GM19239 (cell line): ENCODE measurements around the gene ITPKB.
"Not testable (repeated sequence)": the region's sequence is repeated elsewhere in the genome, so short reads cannot be mapped to it uniquely, and the experiment has no call there.

Experiments
- DNase-seq: peaks from one replicate; pipeline ENCODE4 v3.0.0; 2011; ENCODE audit warnings: low spot score; ENCODE audit not compliant: insufficient read length
- FAIRE-seq: peaks from 2 replicates; lab custom pipeline; 2011; peaks lifted over from hg19 to GRCh38; lab: Jason Lieb, UNC

The ITPKB gene

DNA sequence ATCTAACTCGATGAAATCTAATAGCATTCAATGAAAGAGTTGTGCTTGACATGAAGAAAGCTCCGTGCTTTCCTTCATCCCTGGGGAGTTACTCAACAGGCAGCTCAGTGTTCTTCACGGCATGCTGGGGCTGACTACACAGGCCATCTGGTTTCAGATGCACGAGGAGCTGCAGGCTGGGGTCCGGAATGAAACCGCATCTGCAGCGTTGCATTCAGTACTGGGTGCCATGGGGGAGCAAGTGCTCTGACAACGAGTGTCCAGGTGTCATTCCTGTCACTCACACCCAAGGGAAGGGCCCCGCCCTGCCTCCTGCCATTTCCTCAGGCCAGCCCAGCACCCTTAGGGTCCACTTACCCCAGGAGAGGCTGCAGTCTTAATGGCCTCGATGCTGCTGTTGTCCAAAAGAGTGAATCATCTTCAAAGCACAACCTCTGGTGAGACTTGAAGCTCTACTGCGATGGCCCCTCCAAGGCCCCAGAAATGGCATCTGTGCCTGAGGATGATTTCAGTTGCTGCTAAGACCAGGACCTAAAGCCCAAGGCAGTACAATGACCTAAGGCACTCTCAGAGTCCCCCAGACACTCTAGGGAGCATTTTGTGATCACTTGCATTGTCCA lies 129.1 kb downstream of the ITPKB start:
- no peak for FAIRE-seq

DNA sequence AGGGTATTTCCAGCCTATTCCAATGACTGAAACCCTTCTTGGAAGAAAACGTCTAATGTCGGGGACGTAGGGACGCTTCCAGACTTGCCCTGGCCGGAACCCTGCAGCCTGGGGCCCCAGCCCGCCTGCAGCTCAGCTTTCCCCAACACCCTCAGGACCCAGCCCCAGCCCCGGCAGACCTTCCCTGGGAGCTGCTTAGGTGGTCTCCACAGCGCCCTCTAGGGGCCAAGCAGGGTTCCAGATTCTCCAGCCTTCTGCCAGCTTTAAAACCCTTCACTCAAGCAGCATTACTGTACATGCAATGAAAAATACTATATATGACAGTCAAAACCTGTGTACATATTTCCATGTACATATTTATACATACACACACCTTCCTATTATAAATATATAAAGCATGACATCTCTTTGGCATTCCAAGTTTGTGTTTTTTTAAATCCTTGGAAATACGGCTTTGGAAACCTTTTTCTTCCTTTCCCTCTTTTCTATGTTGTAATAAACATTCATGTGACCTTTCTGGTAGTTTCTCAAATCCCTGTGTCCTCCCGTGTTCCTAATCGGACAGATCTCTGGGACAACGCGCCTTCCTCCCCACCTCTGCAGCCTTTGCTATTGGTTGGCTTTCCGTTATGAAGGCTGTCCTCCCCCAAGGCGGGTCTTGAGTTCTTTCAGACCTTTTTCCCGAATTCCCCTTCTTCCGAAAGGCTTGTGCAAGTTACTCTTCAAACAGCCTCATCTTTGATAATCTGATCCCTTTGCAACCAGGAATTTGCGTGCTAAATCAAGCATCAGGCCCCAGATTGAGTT lies 130.2 kb downstream of the ITPKB start:
- FAIRE-seq (peak; percentile 33), DNase-seq (peak; percentile 84)

More for the DNA sequence above, 129.1 kb downstream of the ITPKB start:
- DNase-seq = no peak

DNA sequence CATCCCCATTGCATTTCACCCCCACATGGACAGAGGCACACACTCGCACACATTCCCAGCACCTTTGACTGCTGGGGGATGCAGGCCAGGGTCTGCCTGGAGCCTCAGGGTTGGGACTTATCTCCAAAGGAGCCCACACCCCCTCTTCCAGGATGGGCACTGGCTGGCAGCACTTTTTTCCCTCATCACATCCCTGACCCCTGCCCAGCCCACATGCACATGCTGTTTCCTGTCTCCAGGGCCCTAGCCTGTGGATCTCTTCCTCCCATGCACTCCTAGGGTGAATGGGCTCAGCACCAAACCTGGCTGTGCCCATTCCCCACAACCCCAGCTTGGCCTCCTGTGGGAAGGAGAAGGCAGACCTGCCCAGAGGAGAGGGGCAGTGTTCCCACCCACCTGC lies 131.3 kb downstream of the ITPKB start:
- FAIRE-seq (no peak), DNase-seq (no peak)

DNA sequence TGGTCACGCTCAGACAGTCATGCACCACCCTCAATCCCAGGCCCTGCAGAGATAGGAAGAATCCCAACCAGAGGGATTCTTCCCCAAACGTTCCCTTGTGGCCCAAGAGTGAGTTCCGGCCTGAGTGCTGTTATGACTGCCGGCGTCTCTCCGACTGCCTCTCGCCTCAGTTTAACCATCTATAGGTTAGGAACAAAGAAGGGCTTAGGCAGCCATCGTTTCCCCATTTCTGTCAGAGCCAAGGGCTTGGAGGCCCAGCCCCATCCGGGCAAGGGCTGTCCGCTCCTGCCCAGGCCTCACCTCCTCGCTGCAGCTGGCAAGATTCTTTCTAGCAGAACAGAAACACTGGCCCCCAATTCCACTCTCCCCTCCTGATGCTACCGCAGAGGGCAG lies 131.8 kb downstream of the ITPKB start:
- FAIRE-seq = no peak
- DNase-seq = no peak

DNA sequence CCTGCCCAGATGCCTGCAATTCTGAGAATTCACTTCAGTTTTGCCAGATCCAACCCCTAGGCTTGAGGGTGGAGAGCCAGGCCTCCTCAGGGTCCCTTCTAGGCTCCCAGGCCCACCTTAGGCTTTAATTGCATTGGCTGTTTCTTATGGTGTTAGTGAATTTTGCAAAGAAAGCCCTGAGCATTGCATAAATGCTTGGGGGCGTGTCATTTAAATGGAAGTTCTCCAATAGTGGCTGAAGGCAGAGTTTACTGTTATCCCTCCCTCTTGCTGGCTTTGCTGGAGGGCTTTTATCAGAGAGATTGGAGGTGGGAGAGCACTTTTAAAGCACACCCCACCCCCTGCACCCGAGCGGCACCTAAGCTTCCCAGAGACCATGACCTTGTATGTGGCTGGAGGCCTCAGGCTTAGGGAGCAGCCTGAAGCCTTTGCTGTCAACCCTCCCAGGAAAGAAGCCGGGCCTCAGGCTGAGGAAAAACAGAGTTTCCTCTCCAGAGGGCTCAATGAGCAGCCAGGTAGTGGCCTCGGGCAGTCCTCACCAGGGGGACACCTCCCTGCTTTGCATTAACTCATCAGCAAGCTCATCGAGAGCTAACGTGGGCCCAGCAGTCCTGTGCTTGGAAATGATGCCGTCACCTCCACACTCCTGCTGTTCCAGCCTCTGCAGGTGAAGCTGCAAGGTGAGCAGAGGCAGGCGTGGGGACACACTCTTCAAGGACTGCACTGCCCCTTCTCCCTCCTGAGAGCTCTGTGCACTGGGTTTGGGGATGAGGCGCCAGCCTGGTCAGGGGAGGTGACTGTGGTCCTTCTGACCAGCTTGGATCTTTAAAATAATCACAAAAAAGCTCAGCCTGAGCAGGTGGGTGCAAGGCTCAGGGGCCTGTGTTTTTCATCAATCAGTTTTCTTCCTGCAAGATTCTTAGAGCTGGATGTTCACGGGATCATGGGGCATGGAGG lies 132.5 kb downstream of the ITPKB start:
- FAIRE-seq (no peak), DNase-seq (no peak)

DNA sequence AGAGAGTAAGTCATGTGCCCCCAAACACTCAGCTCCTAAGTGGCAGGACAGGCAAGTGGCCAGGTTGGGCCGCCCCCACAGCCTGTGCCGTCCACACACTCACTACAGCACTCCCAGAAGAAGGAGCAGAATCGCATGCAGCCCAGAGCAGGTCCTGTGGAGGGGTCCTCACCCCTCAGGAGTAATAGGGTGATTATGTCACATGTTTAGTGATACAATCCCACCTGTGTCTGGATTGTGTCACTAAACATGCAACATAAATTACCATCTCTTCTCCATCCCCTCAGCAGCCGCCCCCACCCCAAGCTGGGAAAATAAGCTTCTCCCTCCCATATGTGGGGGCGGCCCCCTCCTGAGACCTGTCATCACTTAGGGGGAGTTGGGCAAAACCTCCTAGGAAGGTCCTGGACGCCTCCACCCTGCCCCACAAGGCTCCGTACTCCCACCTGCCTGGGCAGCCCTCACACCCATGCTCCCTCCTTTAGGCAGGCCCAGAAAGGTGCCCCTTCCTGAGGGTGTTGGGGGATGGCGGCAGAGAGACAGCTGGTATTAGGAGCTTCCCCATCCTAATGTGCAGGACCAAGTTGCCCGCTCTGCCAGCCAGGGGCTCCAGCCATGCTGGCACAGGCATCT lies 133.6 kb downstream of the ITPKB start:
- FAIRE-seq = no peak

GRCh38 chr1:226604560-226605317 lies 134.3 kb downstream of the ITPKB start:
- DNase-seq (no peak), FAIRE-seq (no peak)

More for the DNA sequence above, 133.6 kb downstream of the ITPKB start:
- DNase-seq = no peak

- DNase-seq (no peak), FAIRE-seq (no peak)
Observed at GRCh38 chr1:226603858-226604559, 135.1 kb downstream of the ITPKB start.

DNA sequence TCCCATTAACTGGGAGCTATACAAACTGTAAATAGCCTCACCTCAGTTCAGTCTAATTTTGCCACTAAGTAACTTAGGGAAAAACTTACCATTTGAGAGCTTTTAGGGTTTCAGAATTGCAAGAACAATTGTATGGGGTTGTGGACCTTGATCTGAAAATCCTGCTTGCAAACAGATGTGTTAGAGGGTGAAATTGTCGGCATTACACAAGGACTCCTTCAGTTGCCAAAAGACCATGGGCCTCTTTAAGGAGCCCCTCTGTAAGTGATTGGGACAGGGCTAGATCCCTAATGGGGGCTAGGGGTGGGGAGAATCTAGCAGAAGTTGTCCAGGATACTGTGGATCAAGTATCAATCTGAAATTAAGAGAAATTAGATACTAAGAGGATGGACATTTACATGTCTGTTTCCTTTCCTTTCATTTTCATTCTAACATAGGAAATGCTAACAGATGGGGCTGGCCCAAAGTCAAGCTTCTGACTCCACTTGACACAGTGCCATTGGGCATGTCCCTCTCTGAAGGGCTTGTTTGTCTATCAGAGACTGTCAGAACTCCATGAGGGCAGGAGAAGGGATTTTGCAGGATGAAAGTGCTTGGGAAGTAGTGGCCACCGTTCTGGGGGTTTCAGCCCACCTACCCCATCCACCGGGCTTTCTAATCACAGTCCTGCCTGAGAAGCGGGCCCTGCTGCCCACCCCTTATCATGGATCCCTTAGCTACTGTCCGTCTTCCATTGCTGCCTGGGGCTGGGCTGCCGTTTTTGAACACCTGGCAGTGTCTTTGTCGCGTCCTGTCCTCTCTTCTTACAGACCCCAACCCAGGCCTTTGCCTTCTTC lies 135.8 kb downstream of the ITPKB start:
- FAIRE-seq = no peak
- DNase-seq = no peak

GRCh38 chr1:226602186-226603021 lies 136.7 kb downstream of the ITPKB start:
- FAIRE-seq = no peak
- no peak for DNase-seq

GRCh38 chr1:226601456-226601855 lies 137.6 kb downstream of the ITPKB start:
- FAIRE-seq (no peak), DNase-seq (no peak)

DNA sequence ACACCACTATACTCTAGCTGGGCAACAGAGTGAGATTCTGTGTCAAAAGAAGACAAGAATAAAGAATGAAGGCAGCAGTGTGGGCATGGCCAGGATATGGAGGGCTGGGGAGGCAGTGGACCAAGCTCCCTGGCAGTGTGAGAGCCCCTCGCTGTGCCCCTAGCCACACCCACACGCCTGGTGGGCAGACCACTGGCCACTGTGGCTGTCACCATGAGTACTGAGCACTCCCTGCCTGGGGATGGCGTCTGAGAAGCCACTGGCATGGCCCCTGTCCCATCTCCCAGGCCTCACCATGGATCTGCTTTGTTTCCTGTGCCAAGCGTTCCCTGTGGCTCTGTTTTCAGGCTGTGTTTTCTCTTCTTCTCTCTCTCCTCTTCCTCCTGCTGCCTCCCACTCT lies 138.8 kb downstream of the ITPKB start:
- no peak for DNase-seq
- no peak for FAIRE-seq

DNA sequence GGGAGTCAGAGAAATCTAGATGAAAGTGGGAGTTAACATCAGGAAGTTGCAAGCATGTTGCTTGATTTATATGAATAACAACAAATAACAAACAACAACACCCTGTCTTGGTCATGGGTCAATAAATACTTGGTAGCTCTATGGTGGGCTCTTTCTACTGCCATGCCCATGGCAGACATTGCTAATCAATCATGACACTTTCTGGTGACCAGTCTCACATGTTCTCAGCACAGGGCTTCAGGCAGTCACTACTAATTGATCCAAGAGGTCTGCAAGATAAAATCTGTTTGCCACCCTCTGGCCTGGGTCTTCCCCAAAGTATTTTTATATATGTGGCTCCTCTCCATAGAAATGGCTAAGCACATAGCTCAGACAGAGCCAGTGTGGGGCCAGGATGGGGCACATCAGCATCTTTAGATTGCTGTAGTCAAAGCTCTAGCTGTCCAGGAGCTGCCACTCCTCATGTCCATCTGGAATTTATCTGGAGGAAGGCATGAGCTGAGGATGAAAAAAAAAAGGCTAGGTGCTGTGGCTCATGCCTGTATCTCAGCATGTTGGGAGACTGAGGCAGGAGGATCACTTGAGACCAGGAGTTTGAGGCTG lies 139.3 kb downstream of the ITPKB start:
- no peak for FAIRE-seq
- no peak for DNase-seq

- not testable (repeated sequence) for FAIRE-seq, DNase-seq
Observed at GRCh38 chr1:226598955-226599354, 140.1 kb downstream of the ITPKB start.

DNA sequence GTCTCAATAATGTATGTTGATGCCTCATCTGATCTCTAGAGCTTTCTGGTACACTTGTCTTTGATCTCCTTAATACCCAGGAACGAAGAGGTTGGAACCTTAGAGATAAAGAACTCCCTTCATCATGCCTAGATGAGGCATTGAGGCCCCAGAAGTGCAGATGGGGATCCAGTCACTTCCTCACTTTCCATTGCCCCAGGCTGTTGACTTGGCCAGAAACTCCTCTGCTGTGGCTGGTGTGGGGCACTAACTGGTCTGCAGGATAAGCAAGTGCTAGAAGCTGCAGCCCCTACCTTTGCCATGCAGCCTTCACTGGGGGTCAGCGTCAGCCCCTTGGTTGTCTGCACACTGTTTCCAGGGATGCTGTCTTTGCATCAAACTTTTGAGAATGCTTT lies 140.6 kb downstream of the ITPKB start:
- FAIRE-seq = no peak
- DNase-seq = no peak

GRCh38 chr1:226597616-226598454 lies 141.2 kb downstream of the ITPKB start:
- FAIRE-seq = no peak
- no peak for DNase-seq
